Stimulated activated CD8-positive, alpha-beta memory T cell treated with anti-CD3 and anti-CD28 coated beads, Interleukin-12 subunit alpha, Interleukin-12 subunit beta, amount 100 ng/mL, for 24 hours (primary cell): ENCODE results near the gene PLA2G3.
A peak's percentile ranks its signal among the peaks of the same experiment; 100 is the strongest.
"Not testable (repeated sequence)": the region's sequence is repeated elsewhere in the genome, so short reads cannot be mapped to it uniquely, and the experiment has no call there.

ENCODE experiments used
- DNase-seq: peaks from one replicate; pipeline ENCODE4 v3.0.0-alpha.2; 2020; ENCODE audit errors: extremely low read depth

PLA2G3 gene

DNA sequence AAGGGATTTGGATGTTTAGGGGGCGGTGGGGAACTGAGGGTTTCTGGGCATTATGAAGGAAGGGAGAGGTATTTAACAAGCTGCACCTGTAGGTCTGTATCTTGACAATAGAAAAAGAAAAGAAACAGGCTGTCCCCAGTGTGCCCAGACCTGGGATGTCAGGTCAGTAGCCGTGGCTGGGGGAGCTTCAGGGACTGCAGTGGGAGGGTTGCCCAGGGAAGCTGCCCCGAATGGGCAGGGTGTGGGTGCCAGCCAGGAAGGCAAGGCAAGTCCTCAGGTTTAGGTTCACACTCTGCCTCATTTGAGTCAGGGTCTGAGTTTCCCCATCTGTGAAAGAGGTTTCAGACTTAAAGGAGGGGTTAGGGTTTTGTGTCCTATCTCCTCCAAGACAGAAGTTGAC lies 16.0 kb downstream of the PLA2G3 start:
- DNase-seq = no peak

DNA sequence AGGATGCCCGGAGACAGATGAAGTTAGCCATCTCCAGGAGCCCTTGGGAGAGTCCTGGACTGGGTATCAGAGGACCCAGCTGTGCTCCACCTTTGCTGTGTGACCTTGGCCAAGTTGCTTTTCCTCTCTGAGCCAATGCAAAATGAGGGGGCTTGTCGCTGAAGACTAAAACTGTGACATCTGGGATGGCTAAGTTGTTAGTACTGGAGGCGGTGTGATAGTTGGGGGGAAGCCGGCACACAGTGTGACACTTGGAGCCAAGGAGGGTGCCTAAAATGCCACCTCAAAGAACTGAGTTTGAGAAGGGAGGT lies 17.1 kb downstream of the PLA2G3 start:
- DNase-seq = no peak

DNA sequence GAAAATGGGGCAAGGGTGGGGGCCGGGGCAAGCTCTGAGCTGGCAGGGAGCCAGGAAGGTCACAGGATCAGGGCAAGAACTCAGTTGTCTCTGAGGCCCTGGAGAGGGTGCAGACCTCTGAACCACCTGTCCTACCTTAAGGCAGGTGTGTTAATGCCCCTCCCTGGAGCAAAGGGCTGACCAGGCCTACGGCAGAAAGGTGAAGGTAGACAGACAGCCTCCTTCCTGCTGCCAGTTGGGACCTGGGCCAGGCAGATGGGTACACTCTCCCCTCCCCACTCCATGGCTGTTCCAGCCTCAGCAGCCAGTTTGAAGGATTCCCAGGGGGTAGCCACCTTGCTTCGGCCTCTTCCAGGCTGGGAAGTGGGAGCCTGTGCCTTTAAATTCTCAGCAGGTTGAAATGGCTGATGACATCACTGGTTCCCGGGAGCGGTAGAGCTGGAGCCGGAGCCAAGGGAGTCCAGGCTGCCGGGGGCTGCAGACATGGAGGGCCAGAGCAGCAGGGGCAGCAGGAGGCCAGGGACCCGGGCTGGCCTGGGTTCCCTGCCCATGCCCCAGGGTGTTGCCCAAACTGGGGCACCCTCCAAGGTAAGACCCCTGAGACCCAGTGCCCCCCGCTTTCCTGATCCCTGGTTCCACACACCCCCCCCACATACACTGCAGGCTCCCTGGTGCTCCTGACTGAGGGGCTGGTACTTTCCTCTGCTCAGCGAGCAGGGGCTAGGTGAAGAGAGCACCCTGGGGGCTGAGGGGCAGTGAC lies 17.6 kb downstream of the PLA2G3 start, which contains the start of gene INPP5J:
TSS of gene INPP5J (plus strand) at position 435 of the 760 bp plus-strand sequence. CDS start at position 484, 49 bp downstream.
- DNase-seq = no peak

DNA sequence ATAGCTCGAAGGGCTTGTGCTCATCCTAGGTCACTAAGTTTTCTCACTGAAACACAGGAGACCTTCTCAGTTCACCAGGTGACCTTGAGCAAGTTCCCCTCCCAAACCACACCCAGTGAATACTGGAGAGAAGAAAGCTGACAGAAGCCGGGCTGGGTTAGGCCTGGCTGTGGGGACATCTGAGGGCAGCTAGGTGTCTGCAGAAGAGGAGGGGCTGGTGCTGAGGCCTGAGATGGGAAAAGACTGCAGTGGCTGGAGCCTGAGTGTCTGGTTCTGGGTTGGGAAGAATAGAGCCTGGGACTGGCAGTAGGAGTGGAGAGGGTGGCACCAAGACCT lies 18.1 kb downstream of the PLA2G3 start:
- no peak for DNase-seq

DNA sequence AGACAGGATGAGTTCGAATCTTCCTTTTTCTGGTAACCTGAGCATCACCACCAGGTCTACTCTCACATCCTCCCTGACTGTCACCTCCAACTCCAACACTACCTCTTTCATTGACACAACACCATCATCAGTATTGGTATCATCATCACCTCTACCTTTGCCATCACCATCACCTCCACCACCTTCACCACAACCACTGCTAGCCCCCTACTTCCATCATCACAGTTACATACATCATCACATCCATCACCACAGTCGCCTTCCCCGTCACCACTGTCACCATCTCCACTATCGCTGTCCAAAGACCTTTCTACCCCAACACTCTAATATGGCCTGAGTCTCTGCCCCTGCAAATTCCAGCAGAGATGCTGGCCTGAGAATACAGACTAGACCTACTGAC lies 18.9 kb downstream of the PLA2G3 start:
- no peak for DNase-seq

DNA sequence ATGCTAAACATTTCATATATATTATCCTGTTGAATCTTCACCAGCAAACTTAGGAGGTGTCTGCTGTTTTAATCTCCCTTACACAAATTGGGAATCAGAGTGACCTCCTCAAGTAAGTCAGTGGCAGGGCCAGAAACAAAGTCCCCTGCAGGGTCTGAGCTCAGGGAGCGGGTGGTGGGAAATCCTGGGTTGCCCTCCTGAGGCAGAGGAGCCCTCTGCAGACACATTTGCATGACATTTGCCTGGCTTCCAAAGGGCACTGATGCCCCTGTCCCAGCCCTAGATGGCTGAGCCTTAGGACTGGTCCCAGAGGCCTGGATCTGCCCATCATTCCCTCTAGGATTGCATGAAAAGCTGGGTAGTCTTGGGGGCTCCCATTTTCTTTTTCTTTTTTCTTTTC lies 19.7 kb downstream of the PLA2G3 start:
- DNase-seq = no peak

DNA sequence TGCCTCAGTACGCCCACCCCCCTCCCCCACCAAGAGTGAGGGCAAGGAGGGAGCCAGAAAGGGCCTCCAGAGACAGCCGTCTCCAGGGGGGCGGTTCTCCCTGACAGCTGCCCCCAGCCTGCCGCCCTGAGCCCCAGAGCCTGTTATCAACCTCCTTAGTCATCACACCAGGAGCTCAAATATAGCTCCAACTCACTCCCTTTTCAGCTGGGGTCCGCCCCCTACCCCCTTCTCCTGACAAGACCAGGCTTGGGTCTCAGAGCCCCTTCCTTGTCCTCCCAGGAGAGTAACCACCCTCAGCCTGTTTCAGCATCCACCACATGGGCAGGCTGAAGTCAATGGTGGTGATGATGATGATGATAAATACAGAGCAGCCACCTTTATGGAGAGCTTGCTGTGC lies 20.1 kb downstream of the PLA2G3 start:
- DNase-seq = no peak

DNA sequence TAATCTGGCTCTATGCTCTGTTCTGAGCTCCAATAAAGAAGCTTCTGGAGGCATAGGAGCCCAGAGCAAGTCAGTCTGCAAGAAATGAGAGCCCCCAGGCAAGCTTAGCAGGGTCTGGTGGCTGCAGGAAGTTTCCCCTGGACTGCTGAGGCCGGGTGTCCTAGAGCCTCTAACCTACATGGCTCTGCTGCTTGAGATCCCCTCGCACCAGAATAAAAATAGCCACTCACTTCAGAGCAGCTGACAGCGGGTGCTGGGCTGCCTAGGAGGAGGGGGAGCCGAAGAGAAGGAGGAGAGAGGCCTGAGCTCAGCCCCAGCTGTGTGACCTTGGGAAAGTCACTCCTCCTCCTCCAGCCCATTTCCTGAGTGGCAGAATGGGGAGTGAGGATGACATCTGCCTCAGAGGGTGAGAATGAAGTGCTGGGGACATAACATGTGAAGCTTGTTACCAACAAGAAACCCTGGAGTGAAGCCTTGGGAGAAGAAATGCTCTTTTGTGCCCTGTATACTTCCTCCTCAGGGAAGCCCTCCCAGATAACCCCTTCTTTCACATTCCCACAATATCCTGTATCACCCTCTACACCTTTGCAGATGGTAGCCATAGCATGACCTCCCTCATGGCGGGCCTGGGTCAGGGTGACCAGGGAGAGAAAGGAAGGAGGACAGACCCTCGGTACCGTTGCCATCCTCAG lies 21.1 kb downstream of the PLA2G3 start:
- no peak for DNase-seq

DNA sequence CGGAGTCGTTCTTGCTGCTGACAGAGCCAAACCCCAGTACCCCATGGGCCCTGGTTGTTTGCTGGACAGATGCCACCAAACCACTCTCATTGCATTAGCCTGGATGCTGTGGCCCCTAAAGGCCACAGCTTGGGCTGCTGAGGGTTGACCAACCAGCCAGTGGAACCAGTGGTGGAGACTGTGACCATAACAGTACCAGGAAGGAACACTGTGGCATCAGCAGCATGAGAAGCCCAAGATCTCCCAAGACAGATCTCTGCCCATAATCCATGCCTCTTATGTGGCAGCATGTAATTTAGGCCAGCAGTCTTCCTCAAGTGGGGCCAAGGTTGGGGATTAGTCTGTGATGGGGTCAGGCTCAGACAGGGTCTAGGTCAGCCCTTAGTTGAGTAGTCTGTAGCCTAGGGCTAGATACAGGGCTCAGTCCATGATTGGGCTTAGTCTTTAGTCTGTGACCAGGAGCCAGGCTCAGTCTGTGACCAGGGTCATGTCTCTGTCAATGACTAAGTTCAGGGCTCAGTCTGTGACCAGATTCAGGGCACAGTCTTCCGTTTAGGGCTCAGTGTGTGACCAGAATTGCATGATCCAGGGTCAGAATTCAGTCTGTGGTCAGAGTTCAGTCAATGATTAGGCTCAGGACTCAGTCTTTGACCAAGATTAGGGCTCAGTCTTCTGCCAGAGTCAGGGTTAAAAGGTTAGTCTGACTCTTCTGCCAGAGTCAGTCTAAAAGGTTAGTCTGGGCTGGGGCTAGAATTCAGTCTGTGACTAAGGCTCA lies 22.1 kb downstream of the PLA2G3 start:
- DNase-seq = no peak

DNA sequence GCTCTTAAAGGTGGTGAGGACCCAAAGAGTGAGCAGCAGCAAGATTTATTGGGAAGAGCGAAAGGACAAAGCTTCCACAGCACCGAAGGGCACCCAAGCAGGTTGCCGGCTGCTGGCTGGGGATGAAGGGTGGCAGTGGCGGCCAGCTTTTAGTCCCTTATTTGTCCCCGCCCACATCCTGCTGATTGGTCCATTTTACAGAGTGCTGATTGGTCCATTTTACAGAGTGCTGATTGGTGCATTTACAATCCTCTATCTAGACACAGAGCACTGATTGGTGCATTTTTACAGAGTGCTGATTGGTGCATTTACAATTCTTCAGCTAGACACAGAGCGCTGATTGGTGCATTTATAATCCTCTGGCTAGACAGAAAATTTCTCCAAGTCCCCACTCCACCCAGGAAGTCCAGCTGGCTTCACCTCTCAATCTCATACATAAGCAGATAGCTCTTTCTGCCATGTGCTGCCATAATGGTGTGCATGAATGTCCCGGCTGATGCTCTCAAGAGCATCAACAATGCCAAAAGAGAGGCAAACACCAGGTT lies 27.7 kb downstream of the PLA2G3 start:
- DNase-seq = not testable (repeated sequence)

DNA sequence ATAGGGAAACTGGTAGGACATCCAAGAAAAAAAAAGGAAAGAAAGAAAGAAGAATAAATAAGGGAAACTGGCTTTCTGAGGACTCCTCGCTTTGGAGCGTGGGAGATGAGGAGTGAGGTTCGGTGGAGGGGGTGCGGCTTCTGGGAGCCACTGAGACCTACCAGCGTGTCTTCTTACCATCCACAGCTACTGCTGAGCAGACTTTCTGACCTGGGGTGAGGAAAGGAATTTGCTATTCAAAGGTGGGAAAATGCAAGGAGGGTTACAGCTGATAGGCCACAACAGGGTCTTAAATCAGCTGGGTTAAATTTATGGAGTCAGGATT lies 32.5 kb downstream of the PLA2G3 start:
- no peak for DNase-seq

DNA sequence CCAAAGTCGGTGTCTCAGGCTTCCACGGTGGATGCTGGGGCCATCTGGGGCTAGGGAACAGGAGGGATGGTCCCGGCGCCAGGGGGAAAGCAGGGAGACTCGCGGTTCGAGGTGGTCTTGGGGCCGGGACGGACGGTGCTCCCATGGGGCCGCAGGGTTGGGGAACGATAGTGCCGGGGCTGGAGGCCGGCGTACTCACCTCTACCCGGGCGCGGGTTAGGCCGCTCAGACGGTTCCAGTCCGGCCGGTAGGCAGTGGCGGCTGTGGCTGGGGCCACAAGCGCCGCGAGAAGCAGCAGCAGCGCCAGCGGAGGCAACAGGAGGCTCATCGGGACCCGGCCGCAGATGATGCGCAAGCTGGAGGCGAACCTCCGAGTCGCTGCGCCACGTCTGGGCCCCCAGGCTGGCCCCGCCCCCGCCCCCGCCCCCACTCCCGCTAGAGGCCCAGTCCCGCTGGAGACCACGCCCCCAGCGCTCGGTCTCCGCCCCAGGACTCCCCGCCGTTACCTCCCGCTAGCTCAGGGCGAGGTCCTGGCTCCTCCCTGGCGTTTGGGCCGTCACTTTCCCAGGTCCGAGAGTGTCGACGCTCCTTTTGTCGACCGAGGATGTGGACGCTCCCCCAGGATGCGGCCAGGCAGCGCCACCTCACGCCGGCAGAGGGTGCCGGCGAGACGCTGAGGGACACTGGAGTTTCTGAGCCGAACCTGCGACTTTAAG lies 33.0 kb downstream of the PLA2G3 start, which contains the start of gene SELENOM:
TSS of gene SELENOM (minus strand) at position 391 of the 716 bp plus-strand sequence. CDS start at position 328, 63 bp downstream.
- DNase-seq = peak; percentile 62

DNA sequence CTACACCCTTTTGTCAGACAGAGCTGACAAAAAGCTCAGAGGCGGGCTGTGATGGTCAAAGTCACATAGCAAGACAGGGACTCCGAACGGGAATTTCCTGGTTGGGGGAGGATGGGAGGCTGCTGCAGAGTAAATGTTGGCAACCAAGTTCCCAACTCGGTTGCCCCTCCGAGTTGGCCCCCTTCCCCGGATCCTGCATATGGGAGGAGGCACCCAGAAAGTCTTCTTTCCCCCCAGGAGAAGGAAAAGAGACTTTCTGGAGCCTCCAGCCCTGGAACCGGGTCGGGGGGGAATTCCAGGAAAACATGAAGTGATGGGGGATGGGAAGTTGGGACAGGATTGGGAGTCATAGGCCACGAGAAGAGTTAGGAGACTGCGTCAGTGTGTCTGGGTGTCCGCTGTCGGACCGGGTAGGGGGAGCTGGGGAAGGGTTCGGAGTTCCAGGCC lies 33.6 kb downstream of the PLA2G3 start:
- DNase-seq = no peak

DNA sequence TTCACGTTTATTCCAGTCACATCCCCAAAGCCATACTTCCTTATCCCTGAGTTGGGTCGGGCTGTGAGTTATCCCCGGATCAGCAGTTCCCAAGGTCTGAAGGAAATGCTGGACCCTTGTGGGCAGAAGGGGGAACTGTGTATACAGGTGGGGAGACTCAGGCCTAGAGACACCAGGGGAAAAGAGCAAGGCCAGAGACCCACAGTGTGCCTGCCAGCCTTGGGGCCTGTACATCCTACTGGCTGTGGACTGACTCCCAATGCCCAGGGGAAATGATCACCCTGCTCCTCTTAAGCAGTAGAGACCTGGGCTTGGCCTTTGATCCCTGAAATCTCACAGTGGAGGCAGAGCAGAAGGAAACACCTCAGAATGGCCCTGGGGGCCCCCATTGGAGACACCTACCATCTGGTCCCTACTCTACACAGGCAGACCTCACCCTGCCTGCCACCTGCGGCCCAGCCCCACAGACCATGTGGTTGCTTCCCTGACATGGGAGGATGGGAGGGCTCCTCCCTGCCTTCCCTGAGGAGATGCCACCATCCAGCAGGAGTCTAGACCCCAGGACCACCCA lies 34.2 kb downstream of the PLA2G3 start:
- no peak for DNase-seq

DNA sequence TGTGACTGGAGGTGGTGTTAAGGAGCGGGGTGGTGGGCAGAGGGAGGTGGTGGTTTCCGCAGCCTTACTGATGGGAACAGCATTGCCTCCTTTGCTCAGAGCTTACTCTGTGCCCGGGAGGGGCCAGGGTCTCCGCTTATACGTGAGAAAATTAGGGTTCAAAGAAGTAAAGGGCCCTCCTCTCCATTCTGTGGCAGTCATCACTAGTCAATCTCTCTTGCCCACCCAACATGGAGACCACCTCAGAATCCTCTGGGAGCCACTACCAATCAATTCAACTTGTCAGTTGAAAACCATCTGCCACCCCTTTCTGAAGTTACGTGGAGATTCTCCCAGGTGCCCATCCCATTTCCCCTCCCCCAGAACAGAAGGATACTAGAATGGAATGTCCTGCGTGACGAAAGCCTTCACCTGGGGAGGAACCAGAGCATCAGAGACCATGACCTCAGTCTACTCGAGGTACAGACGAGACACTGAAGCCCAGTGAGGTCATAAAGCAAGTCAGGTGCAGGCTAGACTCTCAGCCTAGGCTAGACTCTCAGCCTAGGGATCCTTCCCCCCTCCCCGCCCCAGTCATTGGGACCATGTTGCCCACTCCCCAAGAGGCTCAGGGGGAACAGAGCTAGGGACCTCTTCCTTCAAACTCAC lies 34.9 kb downstream of the PLA2G3 start:
- no peak for DNase-seq

DNA sequence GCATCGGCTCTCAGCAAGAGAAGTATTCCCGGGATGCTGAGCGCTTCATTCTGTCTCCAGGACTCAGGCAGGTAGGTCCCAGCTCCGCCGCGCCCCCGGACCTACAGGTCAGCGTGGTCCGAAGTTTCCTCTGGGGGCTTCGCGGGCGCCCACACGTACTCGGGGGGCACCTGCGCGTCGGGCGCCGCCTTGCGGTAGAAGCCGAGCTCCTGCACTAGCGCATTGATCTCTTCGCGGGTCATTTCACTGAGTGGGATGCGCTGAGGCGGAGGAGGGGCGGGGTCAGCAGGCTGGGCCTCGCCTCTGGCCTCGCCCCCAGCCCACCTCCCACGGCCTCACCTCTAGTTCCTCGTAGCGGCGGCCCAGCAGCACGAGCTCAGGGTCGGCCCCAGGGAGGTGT lies 35.4 kb downstream of the PLA2G3 start:
- no peak for DNase-seq

DNA sequence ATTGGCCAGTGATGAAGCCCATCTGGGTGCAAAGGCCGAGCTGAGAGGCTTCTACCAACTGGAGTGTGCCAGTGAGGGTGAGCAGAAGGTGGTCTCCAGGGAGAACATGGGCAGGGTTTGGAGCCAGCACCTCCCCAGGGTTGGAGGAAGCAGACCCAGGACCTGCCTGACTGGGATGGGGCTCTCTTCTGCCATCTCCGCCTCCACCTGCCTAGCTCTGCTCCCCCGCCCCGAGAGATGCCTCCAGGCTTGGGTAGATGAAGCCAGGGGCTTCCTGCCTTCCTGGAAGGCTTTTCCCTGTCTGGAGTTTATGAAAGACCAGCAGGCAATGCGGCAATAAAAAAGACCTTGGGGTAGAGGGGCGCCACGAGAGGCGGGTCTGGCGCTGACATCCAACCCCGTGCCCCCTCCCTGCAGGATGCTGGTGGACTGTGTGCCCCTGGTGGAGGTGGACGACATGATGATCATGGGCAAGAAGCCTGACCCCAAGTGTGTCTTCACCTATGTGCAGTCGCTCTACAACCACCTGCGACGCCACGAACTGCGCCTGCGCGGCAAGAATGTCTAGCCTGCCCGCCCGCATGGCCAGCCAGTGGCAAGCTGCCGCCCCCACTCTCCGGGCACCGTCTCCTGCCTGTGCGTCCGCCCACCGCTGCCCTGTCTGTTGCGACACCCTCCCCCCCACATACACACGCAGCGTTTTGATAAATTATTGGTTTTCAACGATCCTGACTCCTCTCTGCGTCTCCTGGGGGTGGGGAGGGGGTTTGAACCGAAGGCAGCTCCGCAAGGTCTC lies 36.2 kb downstream of the PLA2G3 start:
- no peak for DNase-seq

DNA sequence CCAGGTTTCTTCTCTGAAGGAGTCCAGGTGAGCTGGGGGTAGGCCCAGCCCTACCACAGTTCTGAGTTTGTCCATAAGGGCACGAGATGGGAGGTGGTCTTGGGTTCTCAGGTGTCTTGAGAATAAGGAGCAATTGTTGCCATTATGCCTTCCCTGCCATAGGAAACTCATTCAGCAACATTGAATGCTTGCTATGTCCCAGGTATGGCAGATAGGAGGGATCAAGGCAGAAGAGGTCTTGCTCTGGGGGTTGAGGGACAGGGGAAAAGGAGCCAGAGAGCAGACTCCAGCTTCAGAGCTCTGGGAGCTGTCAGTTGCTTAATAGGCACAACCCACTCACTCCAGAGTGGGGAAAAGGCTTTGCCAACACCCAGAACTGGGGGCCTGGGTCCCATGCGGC lies 37.2 kb downstream of the PLA2G3 start:
- DNase-seq = no peak

DNA sequence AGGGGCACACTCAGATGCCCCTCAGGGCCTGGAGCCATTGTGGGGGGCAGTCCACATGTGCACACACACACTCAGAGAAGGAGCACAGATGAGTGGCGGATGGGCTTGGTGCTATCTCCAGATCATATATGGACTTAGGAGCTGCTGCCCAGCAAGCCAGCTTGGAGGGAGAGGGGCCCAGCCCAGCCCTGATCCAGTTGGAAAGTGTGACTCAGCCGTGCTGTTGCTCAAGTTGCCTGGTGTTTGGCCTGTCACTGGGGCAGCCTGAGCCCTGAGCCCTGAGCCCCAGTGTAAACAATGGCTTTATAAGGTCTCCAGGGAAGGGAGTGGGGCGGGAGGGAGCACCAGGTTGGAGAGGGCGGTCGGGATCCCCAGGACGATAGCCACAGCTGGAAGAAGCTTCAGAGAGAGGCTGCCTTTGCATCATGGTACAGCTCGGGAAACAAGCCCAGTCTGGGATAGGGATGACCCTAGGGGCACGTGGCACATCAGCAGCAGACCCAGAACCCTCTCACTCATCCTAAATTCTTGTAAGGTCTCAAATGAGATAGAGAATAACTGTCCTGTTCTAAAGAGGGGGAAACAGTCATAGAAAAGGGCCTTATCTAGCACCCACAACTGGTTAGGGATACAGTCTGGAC lies 37.7 kb downstream of the PLA2G3 start:
- DNase-seq = no peak
